HG02840 (cell line): ENCODE data around the gene CACNA2D4.

ENCODE experiments used
- ATAC-seq: cut with Tn5 transposase; IDR thresholded peaks from one replicate; pipeline ENCODE4 v1.9.1; 2021; ENCODE audit warnings: mild to moderate bottlenecking, moderate library complexity, moderate number of reproducible peaks; ENCODE audit not compliant: unreplicated experiment, low FRiP score

The CACNA2D4 gene

DNA sequence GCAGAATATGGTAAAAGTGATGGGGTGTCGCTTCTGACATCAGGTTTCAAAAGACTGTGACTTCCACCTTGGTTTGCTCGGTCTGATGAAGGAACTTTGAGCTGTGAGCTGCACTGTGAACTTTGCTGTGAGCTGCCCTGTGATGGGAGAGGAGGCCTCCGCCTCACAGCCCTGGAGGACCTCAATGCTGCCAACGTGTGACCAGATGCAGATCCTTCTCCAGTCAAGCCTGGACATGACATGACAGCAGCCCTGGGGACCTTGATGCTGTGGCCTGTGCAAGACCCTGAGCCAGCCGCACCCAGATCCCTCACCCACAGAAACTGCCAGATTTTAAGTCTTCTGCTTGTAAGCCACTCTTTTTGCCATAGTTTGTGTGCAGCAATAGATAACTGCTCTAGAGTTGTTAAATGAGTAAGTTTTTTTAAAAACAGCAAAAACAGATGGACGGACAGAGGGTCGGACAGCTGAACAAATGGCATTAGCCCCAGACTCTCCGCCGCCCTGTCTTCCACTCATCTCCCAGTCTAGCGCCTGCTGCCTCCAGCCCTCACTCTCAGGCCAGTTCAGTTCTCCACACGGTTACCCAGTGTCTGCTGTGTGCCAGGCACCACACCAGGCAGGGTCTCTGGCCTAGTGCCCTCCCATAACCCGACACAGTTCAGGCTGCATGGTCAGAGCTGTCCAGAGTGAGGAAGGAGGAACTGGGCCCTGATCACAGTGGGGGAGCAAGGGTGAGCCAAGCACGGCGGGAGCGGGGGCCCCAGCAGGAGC, 111.2 kb downstream of the CACNA2D4 start:
- ATAC-seq, result no peak

DNA sequence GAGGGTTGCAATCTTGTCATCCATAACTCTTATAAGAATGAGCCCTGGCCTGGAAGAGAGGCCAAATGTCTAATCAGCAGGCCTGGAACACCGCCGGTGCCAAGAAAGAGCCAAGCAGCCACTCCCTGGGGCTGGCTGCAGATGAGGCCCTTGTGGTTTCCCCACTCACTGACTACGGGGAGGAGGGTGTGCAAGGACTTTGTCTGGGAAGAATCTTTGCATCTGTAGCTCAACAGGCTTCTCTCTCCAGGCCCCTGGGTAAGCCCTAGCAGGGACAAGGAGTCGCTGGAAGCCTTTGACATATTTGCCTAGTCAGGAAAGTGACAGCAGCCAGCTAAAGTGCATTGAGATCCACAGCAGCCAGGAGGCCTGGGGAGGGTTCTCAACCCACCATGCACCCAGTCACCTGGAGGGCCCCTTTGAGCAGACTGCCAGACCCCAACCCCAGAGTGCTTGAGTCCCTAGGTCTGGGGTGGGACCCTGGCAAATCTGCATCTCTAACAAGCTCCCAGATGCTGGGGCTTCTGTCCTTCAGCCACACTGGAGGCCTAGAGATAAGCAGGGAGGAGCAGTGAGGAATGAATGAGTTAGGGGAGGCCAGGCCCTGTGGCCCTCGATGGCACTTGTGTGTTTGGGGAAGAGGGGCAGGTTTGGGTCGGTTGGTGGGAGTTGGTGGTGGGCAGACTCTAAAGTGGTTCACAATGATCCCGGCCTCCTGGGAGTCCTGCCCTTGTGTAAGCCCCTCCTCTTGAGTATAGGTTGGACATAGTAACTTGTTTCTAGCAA, 112.0 kb downstream of the CACNA2D4 start:
- ATAC-seq, result no peak

DNA sequence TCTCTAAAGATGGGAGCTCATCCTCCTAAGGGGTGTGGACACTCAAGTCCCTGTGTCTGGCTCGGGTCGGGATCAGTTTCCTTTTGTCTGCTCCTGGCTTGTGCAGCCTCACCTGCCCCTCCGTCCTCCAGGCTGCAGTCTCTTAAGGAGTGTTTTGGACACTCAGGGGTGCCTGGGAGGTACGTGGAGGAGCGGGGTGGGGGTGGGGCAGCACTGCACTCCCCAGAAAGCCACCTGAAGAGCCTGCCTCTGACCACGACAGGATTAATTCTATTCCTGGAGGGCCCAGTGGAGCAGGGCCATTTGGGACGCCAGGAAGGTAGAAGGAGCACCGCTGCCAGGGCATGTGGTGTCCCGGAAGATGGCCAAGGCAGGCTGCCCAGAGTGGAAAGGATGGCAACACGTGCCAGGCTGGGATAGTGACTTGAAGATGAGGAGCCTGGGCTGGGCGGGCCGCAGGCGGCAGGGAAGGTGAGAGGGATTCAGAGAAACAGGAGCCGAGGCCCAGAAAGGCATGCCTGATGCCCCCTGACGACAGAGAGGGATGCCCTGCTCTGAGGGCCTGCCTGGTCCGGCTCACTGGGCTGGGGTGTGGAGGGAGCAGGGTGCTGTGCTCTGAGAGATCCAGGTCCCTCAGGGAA, 112.9 kb downstream of the CACNA2D4 start:
- no peak for ATAC-seq

DNA sequence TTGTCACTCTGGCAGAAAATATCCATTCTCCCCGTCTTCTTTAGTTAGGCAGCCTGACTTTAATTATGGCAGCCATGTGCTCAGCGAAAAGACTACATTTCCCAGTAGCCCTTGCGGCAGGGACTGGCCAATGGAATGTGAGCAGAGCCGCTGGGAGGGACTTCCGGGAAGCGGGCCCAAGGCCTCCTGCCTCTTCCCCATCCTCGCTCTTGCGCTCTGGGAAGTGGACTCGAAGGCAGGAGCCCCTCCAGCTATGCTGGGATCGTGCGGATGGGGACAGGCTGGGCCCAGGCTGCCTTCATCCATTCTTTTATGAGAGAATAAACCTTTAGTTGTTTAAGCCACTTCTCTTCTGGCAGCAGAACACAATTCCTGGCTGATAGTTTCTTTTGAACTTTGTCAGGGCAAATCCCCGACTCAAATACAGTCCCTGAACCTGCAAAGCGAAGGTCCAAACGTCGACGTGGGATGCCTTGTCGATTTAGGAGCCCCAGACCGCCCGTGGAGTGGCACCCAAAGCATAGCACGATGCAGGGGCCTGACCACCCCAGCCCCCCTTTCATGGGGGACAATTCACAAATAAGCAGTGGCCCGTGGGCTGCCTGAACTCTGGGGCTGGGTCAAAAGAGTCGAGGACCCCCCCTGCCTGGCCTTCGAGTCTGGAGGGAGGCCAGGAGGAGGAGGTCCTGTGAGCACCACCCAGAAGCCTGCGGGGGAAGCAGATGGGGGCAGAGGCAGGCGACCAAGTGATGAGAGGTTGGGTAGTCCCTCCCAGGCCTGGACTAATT, 113.7 kb downstream of the CACNA2D4 start:
- ATAC-seq, result peak; percentile 60

DNA sequence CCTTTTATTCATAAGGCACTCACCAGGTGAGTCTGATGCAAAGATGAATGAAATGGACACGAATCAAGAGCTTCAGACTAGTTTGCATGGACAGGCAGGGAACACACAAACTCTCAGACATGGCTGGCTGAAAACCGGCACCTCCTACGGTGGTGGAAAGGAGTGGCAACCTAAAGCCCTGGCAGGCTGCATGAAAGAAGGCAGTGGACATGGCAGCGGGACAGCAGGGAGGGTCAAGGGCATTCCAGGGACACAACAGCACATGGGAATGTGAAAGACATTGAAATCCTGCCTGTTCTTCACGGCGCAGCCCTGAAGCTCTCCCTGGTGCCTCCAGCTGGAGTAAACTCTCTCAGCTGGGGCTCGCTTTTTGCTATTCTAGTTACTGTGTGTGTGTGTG, 114.7 kb downstream of the CACNA2D4 start:
- no peak for ATAC-seq

DNA sequence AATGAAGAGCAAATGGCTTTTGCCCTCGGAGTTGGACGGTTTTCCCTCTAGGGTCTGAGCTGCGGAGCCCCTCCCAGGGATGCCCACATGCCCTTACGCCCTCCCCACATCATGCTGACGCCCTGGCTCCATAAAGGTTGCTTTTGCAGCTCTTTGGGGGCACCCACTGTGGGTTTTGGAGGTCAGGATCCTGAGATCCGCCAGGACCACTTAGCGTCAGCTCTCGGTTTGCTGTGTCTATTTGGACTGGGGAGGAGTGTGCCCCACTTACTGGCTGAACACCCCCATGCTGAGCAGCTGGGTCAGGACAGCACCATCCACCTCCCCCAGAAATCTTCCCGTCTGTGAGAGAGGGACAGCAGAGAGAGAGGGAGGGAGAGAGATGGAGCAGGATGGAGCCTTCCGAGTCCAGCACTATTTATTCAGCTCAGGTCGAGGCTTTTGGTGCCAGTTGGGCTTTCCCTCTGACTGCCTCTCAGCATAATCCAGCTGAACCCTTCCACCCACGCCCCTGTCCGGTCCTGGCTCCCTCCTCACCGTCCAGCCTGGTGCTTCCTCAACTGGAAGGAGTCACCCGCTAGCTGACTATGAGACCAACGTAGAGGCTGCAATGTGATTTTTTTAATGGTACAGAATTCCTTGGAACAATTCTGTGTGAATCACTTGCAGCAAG, 117.0 kb downstream of the CACNA2D4 start:
- ATAC-seq, result no peak

DNA sequence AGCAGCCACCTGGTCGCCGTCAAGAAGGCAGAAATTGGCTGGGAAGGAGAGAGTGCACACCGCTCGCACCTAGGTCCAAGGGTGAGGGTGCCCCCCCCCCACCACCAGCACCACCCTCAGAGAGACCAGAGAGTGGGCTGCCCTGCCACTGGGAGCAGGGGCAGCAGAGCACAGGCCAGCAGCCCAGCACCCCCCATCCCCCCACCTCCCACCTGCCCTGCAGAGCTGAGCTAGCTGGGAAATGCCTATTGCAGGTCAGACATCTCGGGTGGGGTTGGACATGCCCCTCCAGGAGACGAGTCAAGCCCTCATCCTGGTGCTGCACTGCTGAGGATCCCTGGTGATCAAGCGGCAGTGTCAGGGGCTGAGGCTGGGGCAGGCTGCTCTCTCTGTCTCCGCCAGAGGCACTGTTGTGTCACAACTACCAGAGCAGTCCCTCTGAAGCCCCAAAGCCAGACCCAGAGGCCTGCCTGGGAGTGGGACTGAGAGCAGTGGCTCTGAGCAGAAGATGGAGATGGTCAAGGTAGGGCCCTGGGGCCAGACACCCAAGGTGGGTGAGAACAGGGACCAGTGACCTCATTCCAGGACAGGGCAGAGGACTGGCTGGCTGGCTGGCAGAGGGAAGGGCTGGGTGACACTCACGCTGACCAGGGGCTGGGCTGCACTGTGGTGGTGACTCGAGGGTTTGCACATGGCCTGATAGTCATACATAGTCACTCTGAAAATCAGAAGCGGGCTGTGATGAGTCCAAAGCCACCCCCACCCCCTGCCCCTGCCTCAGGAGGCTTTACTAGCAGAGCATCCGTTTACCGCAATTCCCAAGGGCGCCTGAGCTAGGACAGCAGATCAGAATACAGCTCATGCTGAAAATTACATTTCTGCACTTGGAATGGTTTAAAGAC, 117.8 kb downstream of the CACNA2D4 start:
- ATAC-seq, result no peak

DNA sequence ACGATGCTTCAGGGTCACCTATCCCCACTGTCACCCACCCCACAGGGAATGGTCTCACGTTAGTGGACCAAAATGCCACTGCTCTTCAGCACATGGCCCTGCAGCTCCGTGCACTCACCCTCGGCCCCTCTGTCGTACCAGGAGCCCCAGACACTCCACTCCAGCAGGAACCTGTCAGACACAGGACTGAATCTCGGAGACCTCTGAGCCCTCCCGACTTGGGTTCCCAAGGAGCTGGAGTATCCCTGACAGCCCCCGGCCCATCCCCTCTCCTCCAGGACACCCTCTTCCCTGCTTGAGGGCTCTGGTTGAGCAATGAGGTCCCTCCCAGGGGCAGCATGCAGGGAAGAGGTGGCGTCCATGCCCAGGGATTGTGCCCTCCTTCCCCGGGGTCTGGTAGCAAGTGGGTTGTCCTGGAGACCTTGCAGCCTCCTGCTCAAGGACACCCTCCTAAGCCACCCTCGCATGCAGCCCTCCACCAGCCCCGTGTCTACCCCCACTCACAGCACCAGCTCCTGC, 118.5 kb downstream of the CACNA2D4 start:
- no peak for ATAC-seq

DNA sequence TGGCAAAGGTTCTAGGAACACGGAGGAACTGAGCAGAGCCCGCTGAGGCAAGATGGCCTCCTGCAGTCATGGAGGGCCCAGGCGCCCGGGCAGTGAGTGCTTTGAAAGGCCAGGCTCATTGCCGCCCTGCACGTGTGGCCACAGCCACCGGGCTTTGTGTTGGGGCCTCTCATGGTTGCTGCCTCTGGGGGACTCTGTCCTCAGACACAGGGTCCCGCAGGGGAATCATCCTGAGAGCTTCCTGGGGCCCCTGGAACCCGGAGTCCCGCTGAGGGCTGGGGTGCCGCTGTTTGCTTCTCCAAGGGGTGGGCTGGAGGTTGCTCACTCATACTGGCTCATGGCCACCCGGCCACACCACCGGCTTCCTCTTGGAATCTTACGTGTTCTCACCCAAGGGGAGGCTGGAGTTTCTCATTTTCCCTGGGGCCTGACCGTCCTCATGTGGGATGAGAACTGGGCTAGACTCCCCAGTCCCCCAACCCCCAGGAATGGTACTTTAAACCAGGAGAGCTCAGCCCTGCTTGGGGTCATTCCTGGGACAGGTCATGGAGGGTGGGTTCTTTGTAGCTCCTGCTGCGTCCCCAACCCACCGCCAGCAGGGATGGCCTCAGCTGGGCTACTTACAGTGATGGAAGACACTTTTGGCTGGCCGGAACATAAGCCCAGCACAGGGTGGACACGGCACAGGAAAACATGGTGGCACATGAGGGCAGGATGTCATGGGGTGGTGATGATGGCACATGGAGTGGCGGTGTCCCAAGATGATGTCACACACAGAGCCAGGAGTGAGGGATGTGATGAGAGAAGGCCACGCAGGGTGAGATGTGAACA, 119.2 kb downstream of the CACNA2D4 start:
- ATAC-seq, result no peak

DNA sequence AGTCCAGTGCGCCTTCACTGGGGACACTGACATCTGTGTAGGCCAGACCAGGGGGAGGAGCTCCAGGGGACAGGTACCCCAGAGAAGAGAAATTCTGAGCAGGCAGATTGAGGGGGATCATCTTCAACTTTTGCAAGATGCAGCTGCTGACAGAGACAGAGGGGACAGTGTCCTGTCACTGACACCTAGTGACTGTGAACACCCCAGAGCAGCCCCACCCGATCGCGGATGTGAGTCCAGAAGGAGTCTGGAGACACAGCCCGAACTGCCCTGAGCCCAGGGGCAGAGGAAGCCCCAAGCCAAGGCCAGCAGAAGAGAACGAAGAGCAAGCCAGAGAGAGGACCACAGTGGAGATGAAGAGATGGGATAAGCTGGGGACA, 119.8 kb downstream of the CACNA2D4 start:
- no peak for ATAC-seq

DNA sequence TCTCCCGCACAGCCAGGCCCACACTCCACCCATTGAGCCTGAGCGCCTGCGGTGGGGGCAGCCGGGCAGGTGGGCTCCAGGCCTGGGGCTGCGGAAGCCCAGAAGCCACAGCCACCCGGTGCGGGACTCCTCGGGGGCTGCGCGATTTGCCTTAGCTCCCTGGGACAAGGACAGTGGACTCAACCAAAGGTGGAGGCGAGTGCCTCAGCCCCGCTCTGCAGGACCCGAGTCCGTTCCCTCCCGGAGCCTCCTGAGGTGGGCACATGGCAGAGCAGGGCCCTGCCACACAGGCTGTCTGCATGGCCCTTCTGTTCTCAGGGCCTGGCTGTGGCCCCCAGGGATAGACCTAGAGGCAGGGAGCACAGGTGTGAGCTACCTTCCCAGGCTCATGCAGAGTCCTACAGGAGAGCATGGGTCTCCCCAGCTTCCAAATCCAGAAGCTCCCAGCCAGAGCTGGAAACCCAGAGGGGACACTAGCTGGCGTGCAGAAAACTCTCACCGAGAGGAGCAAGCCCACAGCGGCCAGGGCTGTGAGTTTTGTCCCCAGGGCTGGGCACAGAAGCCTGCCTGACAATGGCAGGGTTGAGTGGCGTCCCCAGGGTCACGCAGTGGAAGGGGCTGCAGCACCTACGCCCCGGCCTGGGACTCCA, 120.3 kb downstream of the CACNA2D4 start:
- no peak for ATAC-seq

DNA sequence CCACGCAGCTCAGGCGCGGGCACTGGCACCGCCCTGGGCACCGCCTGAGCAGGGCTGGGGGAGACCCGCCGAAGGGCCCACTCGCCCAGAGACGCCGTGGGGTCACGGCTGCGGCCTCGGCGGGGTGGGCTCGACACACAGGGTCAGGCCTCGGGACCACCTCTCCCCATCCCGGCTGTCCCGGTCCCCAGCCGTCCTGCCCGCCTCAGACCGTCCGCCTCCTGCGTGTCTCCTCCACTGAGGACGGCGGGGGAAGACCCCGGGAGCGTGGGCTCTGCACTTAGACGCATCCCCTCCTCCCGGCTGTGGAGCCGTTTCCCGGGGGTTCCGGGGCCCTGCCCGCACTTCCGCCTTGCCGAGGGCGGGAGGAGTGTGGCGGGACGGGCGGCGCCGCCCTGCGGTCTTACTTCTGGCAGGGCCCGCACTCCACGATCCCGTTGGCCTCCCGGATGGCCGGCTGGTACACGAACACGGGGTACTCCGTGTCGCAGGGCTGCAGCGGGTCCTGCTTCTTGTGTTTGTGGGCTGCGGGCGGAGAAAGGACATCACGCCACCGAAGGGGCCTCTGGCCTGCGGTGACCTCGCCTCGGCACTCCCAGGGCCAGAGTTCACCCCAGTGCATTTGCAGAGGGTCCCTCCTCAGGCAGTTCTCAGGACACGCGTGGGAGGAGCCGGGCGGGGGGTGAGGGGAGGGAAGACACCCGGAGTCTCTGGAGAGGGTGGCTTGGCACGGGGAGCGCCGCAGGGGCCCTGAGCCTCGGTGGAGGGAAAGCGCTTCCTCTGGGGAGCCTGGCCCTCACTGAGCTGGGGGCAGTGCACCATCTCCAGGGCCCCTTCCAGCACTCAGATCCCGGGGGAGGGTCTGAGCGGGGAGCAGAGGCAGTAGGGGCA, 121.2 kb downstream of the CACNA2D4 start:
- ATAC-seq, result no peak

DNA sequence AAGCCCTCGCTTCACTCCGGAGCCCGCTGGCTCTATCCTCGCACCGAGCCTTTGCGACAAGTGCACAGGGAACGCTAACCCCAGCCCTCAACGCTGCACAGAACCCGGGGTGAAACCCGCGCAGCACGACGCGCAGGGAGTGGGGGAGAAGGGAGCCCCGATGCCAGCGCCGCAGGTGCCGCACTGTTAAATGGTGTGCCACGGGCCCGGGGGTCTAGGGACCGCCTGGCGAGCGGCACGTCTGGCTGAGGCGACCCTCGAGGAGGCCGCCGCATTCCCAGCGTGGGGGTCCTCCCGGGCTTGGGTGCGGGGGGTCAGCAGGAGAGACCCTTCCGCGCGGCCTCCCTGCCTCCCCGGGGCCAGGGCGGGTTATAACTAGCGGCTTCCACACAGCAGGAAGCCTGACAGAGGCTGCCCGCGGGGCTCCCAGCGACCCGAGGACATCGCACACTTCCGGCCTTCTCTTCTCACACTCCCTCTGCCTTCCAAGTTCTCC, 121.9 kb downstream of the CACNA2D4 start:
- ATAC-seq, result peak; percentile 22

DNA sequence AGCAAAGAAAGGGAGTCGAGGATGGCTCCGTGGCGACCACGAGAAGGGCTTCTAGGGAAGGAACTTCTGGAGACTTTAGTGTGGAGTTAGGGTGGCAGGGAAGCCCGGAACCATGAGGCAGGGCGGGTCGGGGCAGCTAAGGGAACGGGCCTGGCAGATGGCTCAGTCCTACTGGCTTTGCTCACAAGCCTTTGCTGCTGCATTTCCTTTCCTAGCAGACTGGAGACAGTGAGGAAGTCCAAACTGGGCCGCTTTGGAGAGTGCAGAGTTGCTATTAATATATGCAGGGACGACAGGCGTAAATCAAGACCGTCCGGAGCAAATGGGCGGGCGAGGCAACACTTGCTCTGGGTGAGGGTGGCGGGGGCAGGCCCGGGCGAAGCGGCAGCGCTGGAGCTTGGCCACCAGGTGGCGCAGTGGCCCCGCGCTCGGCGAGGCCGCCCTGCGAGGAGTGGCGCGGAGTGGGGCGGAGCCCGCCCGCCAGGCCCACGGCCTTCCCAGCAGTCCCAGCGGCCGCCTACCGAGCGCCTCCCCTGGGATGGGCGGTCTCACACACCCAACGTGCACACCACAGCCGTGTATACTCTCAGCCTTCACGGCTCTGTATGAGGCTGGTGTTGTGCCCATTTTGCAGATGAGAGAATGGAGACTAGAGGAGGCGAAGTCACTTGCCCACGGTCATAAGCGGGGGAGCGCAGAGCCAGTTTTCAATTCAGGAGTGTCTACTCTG, 122.5 kb downstream of the CACNA2D4 start:
- peak; percentile 90 for ATAC-seq

DNA sequence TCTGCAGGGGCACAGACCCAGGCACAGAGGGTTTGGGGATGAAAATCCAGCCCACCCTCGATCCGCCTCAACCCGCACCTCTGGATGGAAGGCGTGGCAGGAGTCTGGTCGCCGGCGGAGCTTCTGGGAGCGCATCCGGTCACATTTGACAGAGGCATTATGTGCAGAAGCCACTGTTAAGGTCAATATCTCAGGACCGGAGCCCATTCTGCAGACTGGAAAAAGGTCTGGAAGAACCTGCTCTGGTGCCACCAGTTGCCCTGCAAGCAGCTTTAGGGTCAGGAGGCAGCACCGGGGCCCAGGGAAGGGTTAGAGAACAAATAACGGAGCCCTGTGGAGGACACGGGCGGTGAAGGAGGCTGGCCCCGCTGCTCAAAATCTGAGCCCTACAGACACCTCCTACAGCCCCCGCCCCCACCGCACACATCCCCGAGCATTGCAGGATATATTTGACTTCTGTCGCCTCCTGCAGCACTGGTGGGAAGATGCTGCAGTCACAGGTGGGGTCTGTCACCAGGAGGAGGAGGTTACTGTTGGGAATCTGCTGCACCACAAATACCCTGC, 123.1 kb downstream of the CACNA2D4 start:
- ATAC-seq, result no peak
